Keratinocyte (primary cell): ENCODE results near the gene FKBP1B. TPM values are rescaled to one million over a fixed set of nuclear protein-coding genes. Genes with fewer than 3 reads are reported as not detected.
"Not testable (repeated sequence)": the region's sequence is repeated elsewhere in the genome, so short reads cannot be mapped to it uniquely, and the experiment has no call there.

Experiments
- DNase-seq: peaks from one replicate; pipeline ENCODE4 v3.0.0-alpha.2; 2011; ENCODE audit warnings: low read depth, missing footprints, low spot score
- FAIRE-seq: peaks from 2 replicates; lab custom pipeline; 2011; peaks lifted over from hg19 to GRCh38; lab: Jason Lieb, UNC
- H2AFZ ChIP-seq: 2 replicates; pipeline ENCODE4 v1.6.0; 2012; ENCODE audit warnings: low read length, control low read depth, inconsistent platforms; ENCODE audit not compliant: control insufficient read depth
- H3K27ac ChIP-seq: 2 replicates; pipeline ENCODE4 v1.5.1; 2011; ENCODE audit warnings: low read length; ENCODE audit not compliant: control insufficient read depth, insufficient read depth
- H3K27me3 ChIP-seq: 3 replicates; pipeline ENCODE4 v1.6.0; 2011; ENCODE audit warnings: low read length; ENCODE audit not compliant: control insufficient read depth, insufficient read depth; ENCODE audit errors: extremely low read depth
- H3K36me3 ChIP-seq, 2 experiments: 2 replicates in 1 of 2; 3 replicates in 1 of 2; pipeline ENCODE4 v1.5.1; 2011; ENCODE audit warnings: low read length in 2 of 2, mild to moderate bottlenecking in 1 of 2; ENCODE audit not compliant: control insufficient read depth in 2 of 2, insufficient read depth in 2 of 2; ENCODE audit errors: extremely low read depth in 1 of 2
- H3K4me1 ChIP-seq: 3 replicates; pipeline ENCODE4 v1.5.1; 2011; ENCODE audit warnings: low read length; ENCODE audit not compliant: control insufficient read depth, insufficient read depth; ENCODE audit errors: extremely low read depth
- H3K4me2 ChIP-seq: 3 replicates; pipeline ENCODE4 v1.6.0; 2011; ENCODE audit warnings: low read depth, low read length; ENCODE audit not compliant: control insufficient read depth, insufficient read depth; ENCODE audit errors: extremely low read depth
- H3K4me3 ChIP-seq, 3 experiments: fragments of 200-600 bp in 1 of 3; sonication (generic) in 1 of 3; 2 replicates in 2 of 3; 3 replicates in 1 of 3; pipeline ENCODE4 v1.5.1; 2011 to 2016; ENCODE audit warnings: low read length in 3 of 3, mild to moderate bottlenecking in 3 of 3, control low read depth in 2 of 3, inconsistent platforms in 1 of 3, low read depth in 1 of 3, mixed read lengths in 1 of 3, mixed run types in 1 of 3, moderate library complexity in 1 of 3; ENCODE audit not compliant: control insufficient read depth in 2 of 3, insufficient read depth in 2 of 3; ENCODE audit errors: extremely low read depth in 1 of 3
- H3K79me2 ChIP-seq: 2 replicates; pipeline ENCODE4 v1.6.0; 2012; ENCODE audit warnings: low read length; ENCODE audit not compliant: control insufficient read depth, insufficient read depth
- H3K9ac ChIP-seq: 3 replicates; pipeline ENCODE4 v1.6.0; 2011; ENCODE audit warnings: low read length; ENCODE audit not compliant: control insufficient read depth, insufficient read depth; ENCODE audit errors: extremely low read depth
- H3K9me1 ChIP-seq: 3 replicates; pipeline ENCODE4 v1.6.0; 2011; ENCODE audit warnings: low read length; ENCODE audit not compliant: control insufficient read depth, insufficient read depth; ENCODE audit errors: extremely low read depth
- H3K9me3 ChIP-seq: 2 replicates; pipeline ENCODE4 v1.5.1; 2012; ENCODE audit warnings: low read depth, low read length; ENCODE audit not compliant: control insufficient read depth
- H4K20me1 ChIP-seq: 3 replicates; pipeline ENCODE4 v1.6.0; 2011; ENCODE audit warnings: low read length; ENCODE audit not compliant: control insufficient read depth, insufficient read depth; ENCODE audit errors: extremely low read depth
- CTCF ChIP-seq, 3 experiments: IDR thresholded peaks in 1 of 3; conservative IDR thresholded peaks in 1 of 3; optimal IDR thresholded peaks in 1 of 3; 2 replicates in 2 of 3; 3 replicates in 1 of 3; pipeline versions ENCODE3 to v1.5.1; 2011; ENCODE audit warnings: low read length in 3 of 3, mild to moderate bottlenecking in 3 of 3, moderate library complexity in 2 of 3, control low read depth in 1 of 3, inconsistent platforms in 1 of 3; ENCODE audit not compliant: insufficient read depth in 2 of 3; ENCODE audit errors: extremely low read depth in 1 of 3
- EZH2 ChIP-seq: IDR thresholded peaks from one replicate; pipeline ENCODE4 v1.6.1; 2012; ENCODE audit warnings: inconsistent platforms, mild to moderate bottlenecking, low read length, moderate library complexity
- dilution Hi-C: fragments of 300-500 bp; cut with MboI; formaldehyde crosslinking; loops from one replicate; pipeline ENCODE4 v1.7.0; 2020; ENCODE audit warnings: low sequenced_read_pairs; ENCODE audit not compliant: extremely low pct_ligation_motif_present
- polyA plus RNA-seq, 5 experiments: library from polyadenylated mRNA; depleted of rRNA in 3 of 5; stranded (reverse) in 3 of 5; stranded (forward) in 1 of 5; unstranded in 1 of 5; fragments of >200 nt; gene quantifications; 1 replicate in 1 of 5; 2 replicates in 3 of 5; 3 replicates in 1 of 5; pipeline versions ENCODE4 v1.2.1 to v1.2.3, GENCODE V29; 2011 to 2012; ENCODE audit warnings: missing spikeins in 2 of 5, low read depth in 1 of 5, low replicate concordance in 1 of 5

Gene FKBP1B
- polyA plus RNA-seq, 1 donor (not counting 4 experiments of a cell fraction or from before 2014, with no cell fraction given) = 24.5 TPM

GRCh38 chr2:24107336-24107735, 57.8 kb downstream of the FKBP1B start:
- FAIRE-seq (no peak), DNase-seq (no peak)
- TF ChIP-seq EZH2 (no peak), CTCF (optimal IDR thresholded peaks at IDR 0.05 in 1 of 3, IDR thresholded peaks at IDR 0.05 in 1 of 3, conservative IDR thresholded peaks at IDR 0.05 in 1 of 3; ENCODE audit: extremely low read depth in 1 of 3, insufficient read depth in 2 of 3, low read length in 3 of 3) (no peak)

GRCh38 chr2:24109431-24109830, 59.9 kb downstream of the FKBP1B start:
- H3K27me3 ChIP-seq, H4K20me1 ChIP-seq, FAIRE-seq, H3K79me2 ChIP-seq, H3K9me1 ChIP-seq, H3K4me2 ChIP-seq, H3K27ac ChIP-seq, H2AFZ ChIP-seq, dilution Hi-C loops, H3K4me3 ChIP-seq, H3K36me3 ChIP-seq, H3K9ac ChIP-seq, DNase-seq, H3K9me3 ChIP-seq: not testable (repeated sequence)
- H3K4me1 ChIP-seq = peaks cover 13% of the 10 kb centered on the region

More at GRCh38 chr2:24107336-24107735, 57.8 kb downstream of the FKBP1B start:
- Histone ChIP-seq H3K4me1 (peaks cover 13% of the 10 kb centered on the region), H2AFZ (no peak overlapping the region), H3K9me1 (no peaks in the 10 kb centered on the region), H3K4me3 (no peak overlapping the region), H3K27me3 (no peaks in the 10 kb centered on the region), H4K20me1 (no peaks in the 10 kb centered on the region), H3K4me2 (no peak overlapping the region), H3K79me2 (no peaks in the 10 kb centered on the region), H3K36me3 (no peaks in the 10 kb centered on the region), H3K27ac (no peak overlapping the region), H3K9ac (no peak overlapping the region), H3K9me3 (no peaks in the 10 kb centered on the region)
- dilution Hi-C loops = no loop called here

GRCh38 chr2:24110660-24111303, 61.2 kb downstream of the FKBP1B start:
- Histone ChIP-seq H3K9ac (no peak overlapping the region), H3K9me1 (no peaks in the 10 kb centered on the region), H4K20me1 (no peaks in the 10 kb centered on the region), H3K4me1 (peaks cover 13% of the 10 kb centered on the region), H3K4me3 (no peak overlapping the region), H3K79me2 (no peaks in the 10 kb centered on the region), H3K27ac (no peak overlapping the region), H3K9me3 (no peaks in the 10 kb centered on the region), H3K4me2 (peak overlapping the region; percentile 3), H3K27me3 (no peaks in the 10 kb centered on the region), H3K36me3 (no peaks in the 10 kb centered on the region), H2AFZ (no peak overlapping the region)
- no peak for TF ChIP-seq CTCF (optimal IDR thresholded peaks at IDR 0.05 in 1 of 3, IDR thresholded peaks at IDR 0.05 in 1 of 3, conservative IDR thresholded peaks at IDR 0.05 in 1 of 3; ENCODE audit: extremely low read depth in 1 of 3, insufficient read depth in 2 of 3, low read length in 3 of 3)
- TF ChIP-seq EZH2 = no peak
- FAIRE-seq = no peak
- DNase-seq = no peak
- dilution Hi-C loops = no loop called here
